Measurements from ENCODE around the gene FOXD4L6.
"Not testable (repeated sequence)": the region's sequence is repeated elsewhere in the genome, so short reads cannot be mapped to it uniquely, and the experiment has no call there.

GRCh38 chr9:41098759-41099158 lies 29.7 kb downstream of the FOXD4L6 start:
- TF ChIP-seq POLR2A, CTCF (IDR thresholded peaks at IDR 0.05): not testable (repeated sequence)
